Measurements from ENCODE around the gene ADAM8. TPM values are rescaled to one million over a fixed set of nuclear protein-coding genes. Genes with fewer than 3 reads are reported as not detected.
A peak's percentile ranks its signal among the peaks of the same experiment; 100 is the strongest.

Gene ADAM8
- total RNA-seq (10 to 100 TPM; 21.7 to 33.0 TPM), polyA plus RNA-seq (10 to 100 TPM in 1 of 2 donors, 1 to 10 TPM in 1; 4.4 to 79.2 TPM)
- long read RNA-seq, donor 1, partial matches to known transcripts, result 0 of 1 reads
- long read RNA-seq, donor 1, other reads (novel, unspliced or antisense), result 0 of 1 reads
- long read RNA-seq, donor 2, result 0 reads
- long read RNA-seq, donor 3, result 0 reads
- long read RNA-seq, donor 4, result 0 reads
- long read RNA-seq, donor 5, result 0 reads

- TF ChIP-seq CTCF (IDR thresholded peaks at IDR 0.05; ENCODE audit: control extremely low read depth, extremely low read depth), result no peak
- Histone ChIP-seq H3K9ac (ENCODE audit: insufficient read depth in 1 of 2, low read length in 2 of 2) (no peak within 1 kb of the TSS), H3K27me3 (ENCODE audit: control insufficient read depth in 3 of 3, insufficient read depth in 3 of 3, low read length in 2 of 3) (no peaks in the 10 kb centered on the region), H3K4me1 (ENCODE audit: control insufficient read depth in 5 of 5, insufficient read depth in 5 of 5, low read length in 5 of 5) (peaks cover 0 to 11% (median 6%) of the 10 kb centered on the region in 5 donors), H3K9me3 (ENCODE audit: control insufficient read depth in 4 of 4, insufficient read depth in 3 of 4, low read length in 3 of 4) (no peaks in the 10 kb centered on the region), H3K27ac (ENCODE audit: low read depth in 1 of 2, low read length in 1 of 2) (peak within 1 kb of the TSS in 1 of 2 donors; percentile 30), H3K4me3 (peak within 1 kb of the TSS; percentile 18), H3K36me3 (ENCODE audit: control insufficient read depth in 4 of 4, insufficient read depth in 4 of 4, low read length in 4 of 4) (peaks cover 0 to 36% (median 10%) of the 10 kb centered on the region in 4 donors)
- DNase-seq, result no peak
- peak; percentile 28 for ATAC-seq (ENCODE audit: insufficient read depth, low FRiP score)
- WGBS, 2 donors, result 5 to 6% methylated on average over 44 to 63 of the region's 63 CpGs
Observed at GRCh38 chr10:133276435-133277201, at the start of gene ADAM8. ADAM8 (minus strand) TSS chr10:133276868; CDS start chr10:133276817, 51 bp downstream.

- no peaks in the 10 kb centered on the region for H3K36me3 ChIP-seq (ENCODE audit: control insufficient read depth in 4 of 4, insufficient read depth in 4 of 4, low read length in 4 of 4)
- no peak overlapping the region for H3K9ac ChIP-seq (ENCODE audit: insufficient read depth in 1 of 2, low read length in 2 of 2)
- peaks cover 16 to 48% (median 37%) of the 10 kb centered on the region in 3 donors for H3K27me3 ChIP-seq (ENCODE audit: control insufficient read depth in 3 of 3, insufficient read depth in 3 of 3, low read length in 2 of 3)
- no peak overlapping the region for H3K4me3 ChIP-seq
- no peak overlapping the region for H3K27ac ChIP-seq (ENCODE audit: low read depth in 1 of 2, low read length in 1 of 2)
- WGBS, 2 donors, result 30 to 35% methylated on average over 9 of the region's 9 CpGs
- TF ChIP-seq CTCF (IDR thresholded peaks at IDR 0.05; ENCODE audit: control extremely low read depth, extremely low read depth), result no peak
- H3K9me3 ChIP-seq (ENCODE audit: control insufficient read depth in 4 of 4, insufficient read depth in 3 of 4, low read length in 3 of 4), result peaks cover 0 to 2% (median 0%) of the 10 kb centered on the region in 4 donors
- no peak for DNase-seq
- no peak for ATAC-seq (ENCODE audit: insufficient read depth, low FRiP score)
- H3K4me1 ChIP-seq (ENCODE audit: control insufficient read depth in 5 of 5, insufficient read depth in 5 of 5, low read length in 5 of 5), result peaks cover 0 to 10% (median 0%) of the 10 kb centered on the region in 5 donors
Observed at GRCh38 chr10:133326223-133326551, 49.5 kb upstream of the ADAM8 start.

GRCh38 chr10:133325440-133326222 is 49.0 kb upstream of the ADAM8 start:
- peaks cover 16 to 44% (median 32%) of the 10 kb centered on the region in 3 donors for H3K27me3 ChIP-seq (ENCODE audit: control insufficient read depth in 3 of 3, insufficient read depth in 3 of 3, low read length in 2 of 3)
- H3K9me3 ChIP-seq (ENCODE audit: control insufficient read depth in 4 of 4, insufficient read depth in 3 of 4, low read length in 3 of 4), result peaks cover 0 to 7% (median 0%) of the 10 kb centered on the region in 4 donors
- peaks cover 0 to 10% (median 0%) of the 10 kb centered on the region in 5 donors for H3K4me1 ChIP-seq (ENCODE audit: control insufficient read depth in 5 of 5, insufficient read depth in 5 of 5, low read length in 5 of 5)
- H3K36me3 ChIP-seq (ENCODE audit: control insufficient read depth in 4 of 4, insufficient read depth in 4 of 4, low read length in 4 of 4), result no peaks in the 10 kb centered on the region
- no peak overlapping the region for H3K4me3 ChIP-seq
- H3K27ac ChIP-seq (ENCODE audit: low read depth in 1 of 2, low read length in 1 of 2), result no peak overlapping the region
- no peak overlapping the region for H3K9ac ChIP-seq (ENCODE audit: insufficient read depth in 1 of 2, low read length in 2 of 2)
- no peak for ATAC-seq (ENCODE audit: insufficient read depth, low FRiP score)
- no peak for TF ChIP-seq CTCF (IDR thresholded peaks at IDR 0.05; ENCODE audit: control extremely low read depth, extremely low read depth)
- 1 to 2% methylated on average over 45 to 91 of the region's 91 CpGs for WGBS, 2 donors
- no peak for DNase-seq
